HCT116 (cell line): ENCODE measurements around the gene ADAM19. TPM values are rescaled to one million over a fixed set of nuclear protein-coding genes. Genes with fewer than 3 reads are reported as not detected.

Experiments
- ATAC-seq: fragments of 200-7000 bp; cut with Tn5 transposase; 2 replicates; pipeline ENCODE4 v1.9.1; 2020; ENCODE audit warnings: mild to moderate bottlenecking, moderate library complexity
- BruUV-seq: library from RNA; stranded (reverse); fragments of 400-500 nt; replicated peaks from 2 replicates; lab custom pipeline; 2021; lab: Mats Ljungman, UMichigan
- CTCF ChIA-PET: fragments of 300-600 bp; sonication (Branson Sonifier 250); formaldehyde crosslinking; loops from one replicate; lab custom pipeline; 2021; ENCODE audit warnings: antibody characterized with exemption; lab: Charles Lee
- POLR2A ChIA-PET: fragments of 300-600, 350-600 bp; sonication (Branson Sonifier 250); formaldehyde crosslinking; loops from one replicate; lab custom pipeline; 2021; ENCODE audit warnings: antibody characterized with exemption; lab: Charles Lee
- RAD21 ChIA-PET, 2 experiments: fragments of 300-600 bp; sonication (Branson Sonifier 250); formaldehyde crosslinking; loops; one replicate each; lab custom pipeline; 2023; ENCODE audit warnings: low total read pairs in 2 of 2; ENCODE audit not compliant: uncharacterized antibody in 2 of 2, unreplicated experiment in 2 of 2, low non-redundant PET in 1 of 2; lab: Charles Lee
- DNase-seq: peaks from one replicate; pipeline ENCODE4 v3.0.0-alpha.2; 2010; ENCODE audit warnings: low read depth, low spot score
- H2AFZ ChIP-seq: fragments of 200-600 bp; shearing (Covaris generic), sonication (generic); 2 replicates; pipeline ENCODE4 v1.6.1; 2017; ENCODE audit warnings: low read depth, mixed run types, mixed read lengths, antibody characterized with exemption, low read length; ENCODE audit not compliant: poor library complexity, severe bottlenecking
- H3K27ac ChIP-seq: 2 replicates; pipeline ENCODE4 v1.5.1; 2012; ENCODE audit warnings: low read depth, low read length
- H3K27me3 ChIP-seq: fragments of 200-600 bp; sonication (generic); 2 replicates; pipeline ENCODE4 v1.6.1; 2016; ENCODE audit warnings: mixed run types, low read length, mixed read lengths; ENCODE audit not compliant: insufficient read depth
- H3K36me3 ChIP-seq, 2 experiments: fragments of 200-500 bp in 1 of 2; fragments of 200-600 bp in 1 of 2; sonication (Bioruptor generic) in 1 of 2; sonication (generic) in 1 of 2; 2 replicates each; pipeline versions ENCODE4 v1.5.1 to v1.6.1; 2014 to 2016; ENCODE audit warnings: low read length in 2 of 2, inconsistent platforms in 1 of 2, mixed read lengths in 1 of 2, mixed run types in 1 of 2; ENCODE audit not compliant: insufficient read depth in 2 of 2, control insufficient read depth in 1 of 2
- H3K4me1 ChIP-seq, 2 experiments: fragments of 200-600 bp in 1 of 2; sonication (generic) in 1 of 2; 2 replicates each; pipeline versions ENCODE4 v1.5.1 to v1.6.1; 2012 to 2017; ENCODE audit warnings: low read length in 2 of 2, inconsistent platforms in 1 of 2, mild to moderate bottlenecking in 1 of 2, mixed read lengths in 1 of 2, mixed run types in 1 of 2, moderate library complexity in 1 of 2; ENCODE audit not compliant: insufficient read depth in 2 of 2, control insufficient read depth in 1 of 2
- H3K4me2 ChIP-seq: fragments of 200-600 bp; sonication (generic); 2 replicates; pipeline ENCODE4 v1.6.1; 2017; ENCODE audit warnings: mixed run types, low read length, mixed read lengths
- H3K4me3 ChIP-seq, 2 experiments: fragments of 200-600 bp in 1 of 2; sonication (generic) in 1 of 2; replicated peaks in 1 of 2; 2 replicates each; pipeline ENCODE4 v1.5.1; 2011 to 2016; ENCODE audit warnings: low read length in 2 of 2, control low read depth in 1 of 2, low read depth in 1 of 2, mild to moderate bottlenecking in 1 of 2, mixed read lengths in 1 of 2, mixed run types in 1 of 2
- H3K79me2 ChIP-seq: fragments of 200-600 bp; sonication (generic); 2 replicates; pipeline ENCODE4 v1.6.1; 2017; ENCODE audit warnings: mild to moderate bottlenecking, mixed run types, low read length, moderate library complexity, mixed read lengths; ENCODE audit not compliant: insufficient read depth
- H3K9ac ChIP-seq: fragments of 200-600 bp; sonication (generic); 2 replicates; pipeline ENCODE4 v1.6.1; 2016; ENCODE audit warnings: low read length, mixed read lengths
- H3K9me2 ChIP-seq: fragments of 200-600 bp; sonication (generic), shearing (Covaris generic); 2 replicates; pipeline ENCODE4 v1.6.1; 2017; ENCODE audit warnings: mixed run types, mild to moderate bottlenecking, moderate library complexity; ENCODE audit not compliant: insufficient read depth
- H3K9me3 ChIP-seq, 2 experiments: fragments of 200-500 bp in 1 of 2; fragments of 200-600 bp in 1 of 2; sonication (Bioruptor generic) in 1 of 2; sonication (generic) in 1 of 2; 2 replicates each; pipeline ENCODE4 v1.6.1; 2014 to 2017; ENCODE audit warnings: low read length in 2 of 2, mixed read lengths in 2 of 2, inconsistent platforms in 1 of 2, low read depth in 1 of 2, mild to moderate bottlenecking in 1 of 2, mixed run types in 1 of 2, moderate library complexity in 1 of 2; ENCODE audit not compliant: control insufficient read depth in 1 of 2, insufficient read depth in 1 of 2
- H4K20me1 ChIP-seq: fragments of 200-600 bp; sonication (generic), shearing (Covaris generic); 2 replicates; pipeline ENCODE4 v1.6.1; 2017; ENCODE audit warnings: mixed run types, mild to moderate bottlenecking, moderate library complexity; ENCODE audit not compliant: insufficient read depth
- CBX3 ChIP-seq: IDR thresholded peaks from 2 replicates; pipeline ENCODE4 v1.6.1; 2012; ENCODE audit warnings: low read depth
- CEBPB ChIP-seq: IDR thresholded peaks from 2 replicates; pipeline ENCODE4 v1.6.1; 2012; ENCODE audit warnings: low read depth
- ELF1 ChIP-seq: IDR thresholded peaks from 2 replicates; pipeline ENCODE4 v1.6.1; 2012; ENCODE audit warnings: low read depth, borderline replicate concordance
- EZH2phosphoT487 ChIP-seq: fragments of 200-600 bp; IDR thresholded peaks from 2 replicates; pipeline ENCODE4 v1.6.1; 2018; ENCODE audit warnings: antibody characterized with exemption, borderline replicate concordance
- FOSL1 ChIP-seq: IDR thresholded peaks from 2 replicates; pipeline ENCODE4 v1.6.1; 2012; ENCODE audit warnings: low read depth
- JUND ChIP-seq: IDR thresholded peaks from 2 replicates; pipeline ENCODE4 v1.6.1; 2012
- POLR2A ChIP-seq: IDR thresholded peaks from 2 replicates; pipeline ENCODE4 v1.7.0; 2011; ENCODE audit warnings: borderline replicate concordance; ENCODE audit not compliant: insufficient read depth, insufficient read length; ENCODE audit errors: extremely low read depth
- RAD21 ChIP-seq: IDR thresholded peaks from 2 replicates; pipeline ENCODE4 v1.6.1; 2012; ENCODE audit warnings: low read depth, mild to moderate bottlenecking
- SP1 ChIP-seq: IDR thresholded peaks from 2 replicates; pipeline ENCODE4 v1.6.1; 2012; ENCODE audit warnings: low read depth
- TCF7L2 ChIP-seq: IDR thresholded peaks from 2 replicates; pipeline ENCODE4 v1.7.0; 2011; ENCODE audit warnings: borderline replicate concordance, inconsistent platforms; ENCODE audit not compliant: insufficient read depth, insufficient read length; ENCODE audit errors: extremely low read depth
- YY1 ChIP-seq: IDR thresholded peaks from 2 replicates; pipeline ENCODE4 v1.6.1; 2011; ENCODE audit warnings: low read length, low read depth, moderate library complexity, mild to moderate bottlenecking; ENCODE audit not compliant: insufficient replicate concordance; ENCODE audit errors: extremely low read depth
- ZFX ChIP-seq: fragments of 450-650 bp; IDR thresholded peaks from 2 replicates; pipeline ENCODE4 v1.6.1; 2017
- ZNF274 ChIP-seq: fragments of 200-500 bp; sonication (Bioruptor generic); IDR thresholded peaks from 2 replicates; pipeline ENCODE4 v1.6.1; 2014; ENCODE audit warnings: mild to moderate bottlenecking, low read depth, low read length, inconsistent platforms
- intact Hi-C: fragments of 100-400 bp; cut with micrococcal nuclease; formaldehyde crosslinking; loops from 2 replicates; pipeline ENCODE4 v1.10.0; 2022
- total RNA-seq: library from RNA; stranded (reverse); gene quantifications from one replicate; pipeline ENCODE4 v1.2.1, GENCODE V29; 2021; ENCODE audit not compliant: unreplicated experiment
- TF ChIP-seq, protein P1 (sequence below): IDR thresholded peaks from 2 replicates; pipeline ENCODE4 v1.6.1; 2012
- TF ChIP-seq, protein P2 (sequence below): IDR thresholded peaks from 2 replicates; pipeline ENCODE4 v1.6.1; 2012
- TF ChIP-seq, protein P3 (sequence below): IDR thresholded peaks from 2 replicates; pipeline ENCODE4 v1.6.1; 2011; ENCODE audit warnings: mild to moderate bottlenecking, low read length, moderate library complexity; ENCODE audit not compliant: insufficient replicate concordance; ENCODE audit errors: extremely low read depth

The ADAM19 gene
- total RNA-seq, 1 experiment from 2014 or later = 77.3 TPM

DNA sequence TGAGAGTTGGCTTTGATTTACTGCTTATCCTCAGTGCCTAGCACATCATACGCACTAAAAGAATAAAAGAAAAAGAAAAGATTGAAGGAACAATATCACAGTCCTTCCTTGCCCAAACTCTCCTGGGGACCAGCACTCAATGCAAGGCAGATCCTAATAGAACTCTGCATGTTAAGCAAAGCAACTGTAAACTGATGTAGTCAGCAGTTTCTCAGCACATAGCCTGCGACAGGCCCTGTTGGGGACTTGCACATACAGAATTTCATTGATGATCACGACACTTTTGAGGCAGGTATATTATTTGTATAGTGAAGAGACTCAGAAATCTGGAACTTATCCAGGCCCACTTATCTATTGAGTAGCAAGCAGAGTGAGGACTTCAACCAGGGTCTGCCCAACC is 100.1 kb downstream of the ADAM19 start (continued):
- TF ChIP-seq CEBPB = no peak
- no peak for TF ChIP-seq POLR2A
- TF ChIP-seq ZNF274 = no peak
- no peak for TF ChIP-seq RAD21
- TF ChIP-seq, protein P1, sequence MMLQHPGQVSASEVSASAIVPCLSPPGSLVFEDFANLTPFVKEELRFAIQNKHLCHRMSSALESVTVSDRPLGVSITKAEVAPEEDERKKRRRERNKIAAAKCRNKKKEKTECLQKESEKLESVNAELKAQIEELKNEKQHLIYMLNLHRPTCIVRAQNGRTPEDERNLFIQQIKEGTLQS = no peak
- no peak for TF ChIP-seq EZH2phosphoT487
- TF ChIP-seq CBX3 = no peak
- TF ChIP-seq, protein P2, sequence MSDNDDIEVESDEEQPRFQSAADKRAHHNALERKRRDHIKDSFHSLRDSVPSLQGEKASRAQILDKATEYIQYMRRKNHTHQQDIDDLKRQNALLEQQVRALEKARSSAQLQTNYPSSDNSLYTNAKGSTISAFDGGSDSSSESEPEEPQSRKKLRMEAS = no peak
- no peak for TF ChIP-seq TCF7L2
- no peak for TF ChIP-seq ZFX
- no peak for TF ChIP-seq YY1

DNA sequence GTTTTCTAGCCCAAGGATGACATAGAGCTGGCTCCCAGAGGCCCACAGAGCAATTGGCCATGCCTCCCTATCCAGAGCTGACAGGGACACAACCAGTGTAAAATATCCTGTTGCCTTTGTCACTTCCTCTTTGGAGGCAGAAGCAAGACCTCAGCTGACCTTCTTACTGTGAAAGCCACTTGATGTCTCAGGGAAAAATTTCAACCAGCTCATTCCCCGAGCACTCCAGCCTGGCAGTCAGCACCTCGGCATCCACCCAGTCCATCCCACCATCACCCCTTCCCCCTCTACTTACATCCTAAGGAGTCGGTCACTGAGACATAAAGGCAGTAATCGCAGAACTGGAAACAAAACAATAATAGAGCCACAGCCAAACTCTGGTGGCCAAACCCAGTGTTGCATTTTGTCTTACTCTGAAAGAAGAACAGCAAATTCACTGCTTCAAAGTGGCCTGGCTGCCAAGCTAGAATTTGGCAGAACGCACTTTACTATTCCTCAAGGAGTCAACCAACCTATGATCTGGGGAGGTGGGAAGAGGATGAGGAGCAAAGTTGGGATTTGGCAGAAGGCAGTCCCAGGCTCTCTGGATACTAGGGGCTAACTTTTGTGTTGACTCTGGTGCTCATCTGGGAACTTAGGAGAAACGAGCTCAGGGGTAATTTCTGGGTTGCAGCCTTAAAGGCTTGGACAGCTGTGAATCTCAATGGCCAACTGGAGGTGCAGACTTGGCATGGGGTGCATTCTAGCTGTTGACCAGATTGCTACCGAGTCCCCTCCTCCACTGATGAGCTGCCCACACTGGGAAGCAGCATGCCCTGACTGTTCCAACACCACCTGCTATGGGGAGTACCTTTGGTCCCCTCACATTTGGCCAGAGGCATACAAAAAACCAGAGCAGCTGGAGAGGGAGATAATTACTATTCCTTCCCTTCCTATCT is 101.9 kb downstream of the ADAM19 start:
- RAD21 ChIA-PET = no interaction called here
- Histone ChIP-seq H3K36me3 (no peaks in the 10 kb centered on the region), H3K27ac (no peak overlapping the region), H3K4me3 (no peak overlapping the region), H3K9ac (no peak overlapping the region), H4K20me1 (no peaks in the 10 kb centered on the region), H3K27me3 (no peaks in the 10 kb centered on the region), H3K4me1 (no peaks in the 10 kb centered on the region), H3K79me2 (no peaks in the 10 kb centered on the region), H3K4me2 (no peak overlapping the region), H3K9me3 (no peaks in the 10 kb centered on the region), H3K9me2 (no peaks in the 10 kb centered on the region), H2AFZ (no peak overlapping the region)
- CTCF ChIA-PET = interaction anchor here (0.6 kb wide), 1 partner anchor 40 kb away, joined by 4 read pairs; no protein-coding TSS in a partner anchor
- ATAC-seq (no peak), DNase-seq (no peak)
- intact Hi-C loops = loop anchor here (10.0 kb wide), 1 partner anchor 241 kb away; no protein-coding TSS in a partner anchor
- TF ChIP-seq JUND (no peak), CEBPB (no peak), SP1 (no peak), FOSL1 (no peak), ELF1 (no peak)
- TF ChIP-seq, protein P1 = no peak
- TF ChIP-seq, protein P3, sequence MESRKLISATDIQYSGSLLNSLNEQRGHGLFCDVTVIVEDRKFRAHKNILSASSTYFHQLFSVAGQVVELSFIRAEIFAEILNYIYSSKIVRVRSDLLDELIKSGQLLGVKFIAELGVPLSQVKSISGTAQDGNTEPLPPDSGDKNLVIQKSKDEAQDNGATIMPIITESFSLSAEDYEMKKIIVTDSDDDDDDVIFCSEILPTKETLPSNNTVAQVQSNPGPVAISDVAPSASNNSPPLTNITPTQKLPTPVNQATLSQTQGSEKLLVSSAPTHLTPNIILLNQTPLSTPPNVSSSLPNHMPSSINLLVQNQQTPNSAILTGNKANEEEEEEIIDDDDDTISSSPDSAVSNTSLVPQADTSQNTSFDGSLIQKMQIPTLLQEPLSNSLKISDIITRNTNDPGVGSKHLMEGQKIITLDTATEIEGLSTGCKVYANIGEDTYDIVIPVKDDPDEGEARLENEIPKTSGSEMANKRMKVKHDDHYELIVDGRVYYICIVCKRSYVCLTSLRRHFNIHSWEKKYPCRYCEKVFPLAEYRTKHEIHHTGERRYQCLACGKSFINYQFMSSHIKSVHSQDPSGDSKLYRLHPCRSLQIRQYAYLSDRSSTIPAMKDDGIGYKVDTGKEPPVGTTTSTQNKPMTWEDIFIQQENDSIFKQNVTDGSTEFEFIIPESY = no peak
- POLR2A ChIA-PET = no interaction called here
- BruUV-seq = no TSS peak
